NCI-H2227 (cell line): ENCODE data around the gene CDK2AP2.
"Not testable (repeated sequence)": the region's sequence is repeated elsewhere in the genome, so short reads cannot be mapped to it uniquely, and the experiment has no call there.

ENCODE experiments used
- DNase-seq: peaks from one replicate; lab custom pipeline; 2025; ENCODE audit not compliant: unreplicated experiment; lab: John Stamatoyannopoulos, UW

Gene CDK2AP2

GRCh38 chr11:67468056-67468455 is 39.9 kb downstream of the CDK2AP2 start:
- no peak for DNase-seq

- DNase-seq = no peak
These were observed 40.8 kb downstream of the CDK2AP2 start for GRCh38 chr11:67466962-67467771.

- DNase-seq = no peak
These were observed 41.6 kb downstream of the CDK2AP2 start for GRCh38 chr11:67466367-67466766.

GRCh38 chr11:67465530-67465929 is 42.4 kb downstream of the CDK2AP2 start:
- DNase-seq = not testable (repeated sequence)

GRCh38 chr11:67465189-67465510 is 42.8 kb downstream of the CDK2AP2 start:
- DNase-seq = no peak

GRCh38 chr11:67464411-67465188 is 43.4 kb downstream of the CDK2AP2 start:
- DNase-seq = peak; percentile 55

- DNase-seq = no peak
These were observed 44.1 kb downstream of the CDK2AP2 start for GRCh38 chr11:67463680-67464410.

- DNase-seq = no peak
These were observed 44.8 kb downstream of the CDK2AP2 start for GRCh38 chr11:67463186-67463585.

GRCh38 chr11:67458266-67458665 is 49.7 kb downstream of the CDK2AP2 start:
- no peak for DNase-seq

- no peak for DNase-seq
These were observed 50.5 kb downstream of the CDK2AP2 start for GRCh38 chr11:67457453-67457852.
